Neural cell (in vitro differentiated cells): Measurements from ENCODE around the gene CSF1.

Experiments
- CTCF ChIP-seq: fragments of 450-650 bp; IDR thresholded peaks from 2 replicates; pipeline ENCODE4 v1.5.1; 2014; ENCODE audit warnings: antibody characterized with exemption, mild to moderate bottlenecking, moderate library complexity; ENCODE audit not compliant: poor library complexity, severe bottlenecking
- EP300 ChIP-seq: fragments of 450-650 bp; conservative IDR thresholded peaks from 2 replicates; pipeline ENCODE4 v1.6.1; 2014; ENCODE audit warnings: antibody characterized with exemption, mild to moderate bottlenecking, moderate library complexity; ENCODE audit not compliant: poor library complexity, severe bottlenecking
- POLR2AphosphoS5 ChIP-seq: IDR thresholded peaks from 2 replicates; pipeline ENCODE4 v1.6.1; 2012
- REST ChIP-seq: IDR thresholded peaks from 2 replicates; pipeline ENCODE4 v1.6.1; 2012; ENCODE audit warnings: borderline replicate concordance
- SMC3 ChIP-seq: fragments of 450-650 bp; conservative IDR thresholded peaks from 2 replicates; pipeline ENCODE4 v1.6.1; 2014; ENCODE audit warnings: antibody characterized with exemption, mild to moderate bottlenecking, moderate library complexity; ENCODE audit not compliant: poor library complexity

DNA sequence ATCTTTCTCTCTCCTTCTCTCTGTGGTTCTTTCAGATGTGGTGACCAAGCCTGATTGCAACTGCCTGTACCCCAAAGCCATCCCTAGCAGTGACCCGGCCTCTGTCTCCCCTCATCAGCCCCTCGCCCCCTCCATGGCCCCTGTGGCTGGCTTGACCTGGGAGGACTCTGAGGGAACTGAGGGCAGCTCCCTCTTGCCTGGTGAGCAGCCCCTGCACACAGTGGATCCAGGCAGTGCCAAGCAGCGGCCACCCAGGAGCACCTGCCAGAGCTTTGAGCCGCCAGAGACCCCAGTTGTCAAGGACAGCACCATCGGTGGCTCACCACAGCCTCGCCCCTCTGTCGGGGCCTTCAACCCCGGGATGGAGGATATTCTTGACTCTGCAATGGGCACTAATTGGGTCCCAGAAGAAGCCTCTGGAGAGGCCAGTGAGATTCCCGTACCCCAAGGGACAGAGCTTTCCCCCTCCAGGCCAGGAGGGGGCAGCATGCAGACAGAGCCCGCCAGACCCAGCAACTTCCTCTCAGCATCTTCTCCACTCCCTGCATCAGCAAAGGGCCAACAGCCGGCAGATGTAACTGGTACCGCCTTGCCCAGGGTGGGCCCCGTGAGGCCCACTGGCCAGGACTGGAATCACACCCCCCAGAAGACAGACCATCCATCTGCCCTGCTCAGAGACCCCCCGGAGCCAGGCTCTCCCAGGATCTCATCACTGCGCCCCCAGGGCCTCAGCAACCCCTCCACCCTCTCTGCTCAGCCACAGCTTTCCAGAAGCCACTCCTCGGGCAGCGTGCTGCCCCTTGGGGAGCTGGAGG lies 12.7 kb downstream of the CSF1 start:
- TF ChIP-seq CTCF (no peak), SMC3 (no peak), POLR2AphosphoS5 (no peak), EP300 (no peak), REST (no peak)
